HepG2 (cell line): ENCODE data around the gene RRP9. TPM values are rescaled to one million over a fixed set of nuclear protein-coding genes. Genes with fewer than 3 reads are reported as not detected.

ENCODE experiments used
- ATAC-seq: fragments of 200-7000 bp; cut with Tn5 transposase; 3 replicates; pipeline ENCODE4 v1.9.1; 2020; ENCODE audit warnings: mild to moderate bottlenecking, moderate library complexity
- BruUV-seq: library from RNA; stranded (reverse); fragments of 400-500 nt; replicated peaks from 2 replicates; lab custom pipeline; 2021; lab: Mats Ljungman, UMichigan
- CTCF ChIA-PET: fragments of 300-600 bp; formaldehyde crosslinking; extraction: SDS; loops from one replicate; lab custom pipeline; 2021; ENCODE audit warnings: low total read pairs, inconsistent platforms, low intra/inter-chr PET ratio; lab: Yijun Ruan, JAX
- POLR2A ChIA-PET: fragments of 350-600 bp; sonication (Branson Sonifier 250); formaldehyde crosslinking; loops from one replicate; lab custom pipeline; 2020; ENCODE audit warnings: antibody characterized with exemption, inconsistent platforms; lab: Yijun Ruan, JAX
- DNase-seq: peaks from one replicate; pipeline ENCODE4 v3.0.0-alpha.2; 2015; ENCODE audit warnings: low spot score
- FAIRE-seq: peaks from 3 replicates; lab custom pipeline; 2011; peaks lifted over from hg19 to GRCh38; lab: Jason Lieb, UNC
- H2AFZ ChIP-seq: one replicate; pipeline ENCODE4 v1.6.1; 2011; ENCODE audit warnings: low read length, inconsistent platforms
- H3K27ac ChIP-seq: fragments of 300-600 bp; 3 replicates; pipeline ENCODE4 v1.8.0; 2011; ENCODE audit warnings: mixed run types, mild to moderate bottlenecking, mixed read lengths, low read length, inconsistent platforms; ENCODE audit not compliant: insufficient read depth; ENCODE audit errors: extremely low read length
- H3K27me3 ChIP-seq, 2 experiments: fragments of 200-600 bp in 1 of 2; 2 replicates in 1 of 2; 3 replicates in 1 of 2; pipeline versions ENCODE4 v1.6.0 to v1.8.0; 2011; ENCODE audit warnings: low read length in 2 of 2, mild to moderate bottlenecking in 2 of 2, moderate library complexity in 2 of 2, inconsistent platforms in 1 of 2; ENCODE audit not compliant: insufficient read depth in 2 of 2, control insufficient read depth in 1 of 2
- H3K36me3 ChIP-seq, 2 experiments: fragments of 200-600 bp in 1 of 2; replicated peaks in 1 of 2; 2 replicates in 1 of 2; 3 replicates in 1 of 2; pipeline versions ENCODE4 v1.5.1 to v1.8.0; 2011; ENCODE audit warnings: low read length in 2 of 2, inconsistent platforms in 1 of 2; ENCODE audit not compliant: insufficient read depth in 2 of 2, control insufficient read depth in 1 of 2
- H3K4me1 ChIP-seq: 2 replicates; pipeline ENCODE4 v1.5.1; 2012; ENCODE audit warnings: low read length, inconsistent platforms; ENCODE audit not compliant: insufficient read depth
- H3K4me2 ChIP-seq: 2 replicates; pipeline ENCODE4 v1.6.0; 2011; ENCODE audit warnings: low read depth, low read length, inconsistent platforms
- H3K4me3 ChIP-seq, 3 experiments: fragments of 200-600 bp in 1 of 3; sonication (generic), shearing (Covaris generic) in 1 of 3; replicated peaks in 1 of 3; 2 replicates each; pipeline ENCODE4 v1.5.1; 2011 to 2016; ENCODE audit warnings: low read length in 3 of 3, inconsistent platforms in 2 of 3, low read depth in 2 of 3, mild to moderate bottlenecking in 2 of 3, control low read depth in 1 of 3, mixed read lengths in 1 of 3; ENCODE audit not compliant: insufficient read depth in 1 of 3
- H3K79me2 ChIP-seq: one replicate; pipeline ENCODE4 v1.6.1; 2011; ENCODE audit warnings: low read length, inconsistent platforms; ENCODE audit not compliant: insufficient read depth
- H3K9ac ChIP-seq: 2 replicates; pipeline ENCODE4 v1.6.0; 2011; ENCODE audit warnings: mild to moderate bottlenecking, low read depth, low read length, inconsistent platforms; ENCODE audit not compliant: insufficient read depth
- H3K9me3 ChIP-seq: 2 replicates; pipeline ENCODE4 v1.5.1; 2012; ENCODE audit warnings: mild to moderate bottlenecking, low read length
- H4K20me1 ChIP-seq: 2 replicates; pipeline ENCODE4 v1.6.0; 2011; ENCODE audit warnings: inconsistent platforms, mild to moderate bottlenecking, low read length, moderate library complexity; ENCODE audit not compliant: insufficient read depth
- AGO2 ChIP-seq: fragments of 200-400 bp; formaldehyde crosslinking; optimal IDR thresholded peaks from 2 replicates; pipeline ENCODE3; 2017; ENCODE audit warnings: mild to moderate bottlenecking, low read depth, low read length, moderate library complexity
- ARID5B ChIP-seq: IDR thresholded peaks from 2 replicates; pipeline ENCODE4 v1.4.0; 2020; ENCODE audit warnings: mild to moderate bottlenecking, missing genetic modification reagents
- JUND ChIP-seq: sonication (generic); formaldehyde crosslinking; IDR thresholded peaks from 2 replicates; pipeline ENCODE4 v1.8.0; 2022; ENCODE audit warnings: mild to moderate bottlenecking, missing genetic modification reagents
- PCBP2 ChIP-seq: fragments of 200-400 bp; formaldehyde crosslinking; optimal IDR thresholded peaks from 2 replicates; pipeline ENCODE3; 2018; ENCODE audit warnings: low read length, low read depth; ENCODE audit not compliant: poor library complexity, severe bottlenecking
- POLR2A ChIP-seq, 2 experiments: IDR thresholded peaks; 2 replicates each; pipeline ENCODE4 v1.6.1; 2011; ENCODE audit warnings: low read depth in 2 of 2, low read length in 2 of 2, mild to moderate bottlenecking in 1 of 2, moderate library complexity in 1 of 2; ENCODE audit not compliant: insufficient read depth in 1 of 2
- POLR2G ChIP-seq: fragments of 200-400 bp; formaldehyde crosslinking; IDR thresholded peaks from 2 replicates; pipeline ENCODE4 v1.6.1; 2018; ENCODE audit warnings: mild to moderate bottlenecking, low read depth, low read length, moderate library complexity
- SMAD9 ChIP-seq: sonication (generic); formaldehyde crosslinking; IDR thresholded peaks from 2 replicates; pipeline ENCODE4 v1.5.1; 2020; ENCODE audit warnings: mild to moderate bottlenecking, missing genetic modification reagents
- TBX3 ChIP-seq: fragments of 450-650 bp; IDR thresholded peaks from 2 replicates; pipeline ENCODE4 v1.6.1; 2017; ENCODE audit warnings: antibody characterized with exemption, mild to moderate bottlenecking, inconsistent platforms, borderline replicate concordance
- TIGD3 ChIP-seq: sonication (generic); formaldehyde crosslinking; IDR thresholded peaks from 2 replicates; pipeline ENCODE4 v1.5.1; 2020; ENCODE audit warnings: mild to moderate bottlenecking, missing genetic modification reagents, borderline replicate concordance
- ZBTB7B ChIP-seq: sonication (generic); formaldehyde crosslinking; IDR thresholded peaks from 2 replicates; pipeline ENCODE4 v1.4.0; 2020; ENCODE audit warnings: missing genetic modification reagents
- ZNF138 ChIP-seq: sonication (generic); formaldehyde crosslinking; IDR thresholded peaks from 2 replicates; pipeline ENCODE4 v1.5.0; 2020; ENCODE audit warnings: mild to moderate bottlenecking, low read depth, missing genetic modification reagents
- ZNF710 ChIP-seq: sonication (generic); formaldehyde crosslinking; IDR thresholded peaks from 2 replicates; pipeline ENCODE4 v1.5.0; 2020; ENCODE audit warnings: mild to moderate bottlenecking, missing genetic modification reagents, borderline replicate concordance
- ZNF740 ChIP-seq: sonication (generic); formaldehyde crosslinking; IDR thresholded peaks from 2 replicates; pipeline ENCODE4 v1.4.0; 2020; ENCODE audit warnings: missing genetic modification reagents
- ZNF772 ChIP-seq: sonication (generic); formaldehyde crosslinking; IDR thresholded peaks from 2 replicates; pipeline ENCODE4 v1.5.0; 2020; ENCODE audit warnings: mild to moderate bottlenecking, missing genetic modification reagents
- WGBS: methylation state at CpG from one replicate; pipeline ENCODE4 v1.1.6; 2017; ENCODE audit warnings: low lambda C conversion rate; 5-methylcytosine and 5-hydroxymethylcytosine counted together
- in situ Hi-C: cut with HindIII; loops from 2 replicates; pipeline ENCODE4 v1.10.0; 2017; ENCODE audit warnings: low pct_unique_long_range_greater_than_20kb; ENCODE audit not compliant: extremely low pct_ligation_motif_present
- intact Hi-C: fragments of 100-400 bp; cut with micrococcal nuclease; formaldehyde crosslinking; loops from one replicate; pipeline ENCODE4 v1.10.0; 2022; ENCODE audit not compliant: unreplicated experiment
- polyA plus RNA-seq, 8 experiments: library from polyadenylated mRNA; depleted of rRNA in 3 of 8; stranded (reverse) in 7 of 8; unstranded in 1 of 8; fragments of >200 nt; fragmentation: Illumina TruSeq in 4 of 8; extraction: Trizol in 4 of 8; gene quantifications; 2 replicates each; pipeline versions ENCODE4 v1.2.1 to v1.2.3, GENCODE V29; 2011 to 2016; ENCODE audit warnings: low read depth in 4 of 8, missing spikeins in 1 of 8, mixed read lengths in 1 of 8; ENCODE audit not compliant: insufficient read depth in 1 of 8
- total RNA-seq, 5 experiments: library from RNA; depleted of rRNA; stranded (reverse); fragments of >200 nt; fragmentation: Illumina TruSeq; extraction: Trizol; gene quantifications; 2 replicates each; pipeline ENCODE4 v1.2.3, GENCODE V29; 2016; ENCODE audit warnings: low read depth in 1 of 5

RRP9 gene
- total and polyA plus RNA-seq, 2 of the 13 experiments (the other 11 are each of a cell fraction or from before 2014, with no cell fraction given): 14.8 to 44.0 TPM

GRCh38 chr3:51986010-51986947 lies 44.6 kb upstream of the RRP9 start (continued):
- TF ChIP-seq PCBP2 (no peak), ARID5B (CRISPR knock-in tag) (no peak), ZNF740 (no peak), SMAD9 (CRISPR knock-in tag) (no peak), ZBTB7B (CRISPR knock-in tag) (0 out of 2 replicates have a peak, but pooled peaks have one; percentile 47)

- Histone ChIP-seq H3K79me2 (peaks cover 17% of the 10 kb centered on the region), H3K9me3 (no peaks in the 10 kb centered on the region), H3K9ac (no peak overlapping the region; the same call in 1 of the 2 replicates), H2AFZ (no peak overlapping the region), H4K20me1 (no peaks in the 10 kb centered on the region), H3K27ac (peak overlapping the region; percentile 94), H3K4me3 (peak overlapping the region in 1 of 3 experiments; percentile 20; a peak in 1 of 6 replicates), H3K36me3 (peaks cover 0 to 1% of the 10 kb centered on the region in 2 experiments; a peak in 2 of 5 replicates), H3K4me1 (peaks cover 51% of the 10 kb centered on the region), H3K4me2 (peak overlapping the region; percentile 98), H3K27me3 (no peaks in the 10 kb centered on the region)
- DNase-seq (no peak), FAIRE-seq (no peak), ATAC-seq (no peak)
- ChIA-PET CTCF (no interaction called here), POLR2A (interaction anchor here (0.7 to 6.4 kb wide), 6 partner anchors 8 to 1066 kb away, joined by 3 to 187 read pairs (median 79); partner anchors contain the start of genes ABHD14A, ABHD14B, PARP3 and PCBP4)
- in situ Hi-C loops: no loop called here
- intact Hi-C loops: no loop called here
- WGBS: 65% methylated on average over 2 of the region's 6 CpGs
- no TSS peak for BruUV-seq
- TF ChIP-seq TBX3: no peak
- peak; percentile 66 for TF ChIP-seq AGO2
- TF ChIP-seq POLR2A (IDR thresholded peaks at IDR 0.05; ENCODE audit: insufficient read depth in 1 of 2, low read depth in 2 of 2, low read length in 2 of 2): 0 out of 4 replicates have a peak, but pooled peaks of 1 of the 2 experiments have one; percentile 1
- no peak for TF ChIP-seq ZNF138 (CRISPR knock-in tag)
- TF ChIP-seq POLR2G: 0 out of 2 replicates have a peak, but pooled peaks have one; percentile 37
- no peak for TF ChIP-seq ZNF772 (CRISPR knock-in tag)
- no peak for TF ChIP-seq ZNF710 (CRISPR knock-in tag)
- no peak for TF ChIP-seq TIGD3 (CRISPR knock-in tag)
- TF ChIP-seq JUND (CRISPR knock-in tag): no peak
These were observed 43.4 kb upstream of the RRP9 start for GRCh38 chr3:51985063-51985462.
